OCI-LY1 (cell line): Measurements from ENCODE around the gene MAP4K4.

Experiments used
- H2AFZ ChIP-seq: fragments of 200-600 bp; sonication (generic), shearing (Covaris generic); 2 replicates; pipeline ENCODE4 v1.6.0; 2014; ENCODE audit warnings: antibody characterized with exemption, mild to moderate bottlenecking, low read length
- H3F3A ChIP-seq: fragments of 200-600 bp; sonication (generic), shearing (Covaris generic); 2 replicates; pipeline ENCODE4 v1.6.0; 2014; ENCODE audit warnings: mild to moderate bottlenecking, antibody characterized with exemption, low read length, moderate library complexity; ENCODE audit not compliant: insufficient read depth
- H3K27ac ChIP-seq: fragments of 200-600 bp; sonication (generic); 2 replicates; pipeline ENCODE4 v1.5.1; 2014; ENCODE audit warnings: low read length, mixed run types, mild to moderate bottlenecking, low read depth; ENCODE audit not compliant: poor library complexity, severe bottlenecking
- H3K27me3 ChIP-seq: fragments of 200-600 bp; sonication (generic); 2 replicates; pipeline ENCODE4 v1.6.0; 2014; ENCODE audit warnings: antibody characterized with exemption, mild to moderate bottlenecking, low read length, moderate library complexity; ENCODE audit not compliant: insufficient read depth
- H3K36me3 ChIP-seq: fragments of 200-600 bp; sonication (generic); 2 replicates; pipeline ENCODE4 v1.6.1; 2014; ENCODE audit warnings: mild to moderate bottlenecking, antibody characterized with exemption, low read length, moderate library complexity, mixed read lengths; ENCODE audit not compliant: insufficient read depth
- H3K4me1 ChIP-seq: fragments of 200-600 bp; sonication (generic); 2 replicates; pipeline ENCODE4 v1.5.1; 2014; ENCODE audit warnings: mild to moderate bottlenecking, low read length, moderate library complexity; ENCODE audit not compliant: insufficient read depth, severe bottlenecking
- H3K4me2 ChIP-seq: fragments of 200-600 bp; sonication (generic), shearing (Covaris generic); 2 replicates; pipeline ENCODE4 v1.6.1; 2014; ENCODE audit warnings: low read length
- H3K4me3 ChIP-seq: fragments of 200-600 bp; sonication (generic); 2 replicates; pipeline ENCODE4 v1.5.1; 2014; ENCODE audit warnings: low read length, low read depth, mild to moderate bottlenecking, mixed read lengths; ENCODE audit not compliant: poor library complexity, severe bottlenecking
- H3K79me2 ChIP-seq: fragments of 200-600 bp; shearing (Covaris generic); 2 replicates; pipeline ENCODE4 v1.6.1; 2016; ENCODE audit warnings: mixed run types, low read length, mixed read lengths; ENCODE audit not compliant: insufficient read depth
- H3K9ac ChIP-seq: fragments of 200-600 bp; sonication (generic), shearing (Covaris generic); 2 replicates; pipeline ENCODE4 v1.6.1; 2014; ENCODE audit warnings: mild to moderate bottlenecking, low read length, mixed read lengths
- H3K9me2 ChIP-seq: fragments of 200-600 bp; sonication (generic), shearing (Covaris generic); 2 replicates; pipeline ENCODE4 v1.6.1; 2014; ENCODE audit warnings: low read depth, mild to moderate bottlenecking, low read length, mixed read lengths
- H3K9me3 ChIP-seq: fragments of 200-600 bp; shearing (Covaris generic); 2 replicates; pipeline ENCODE4 v1.6.1; 2014; ENCODE audit warnings: low read length, mixed read lengths
- H4K20me1 ChIP-seq: fragments of 200-600 bp; sonication (generic), shearing (Covaris generic); 2 replicates; pipeline ENCODE4 v1.6.0; 2016; ENCODE audit warnings: mild to moderate bottlenecking, low read length; ENCODE audit not compliant: insufficient read depth
- EZH2 ChIP-seq: fragments of 200-600 bp; sonication (generic), shearing (Covaris generic); IDR thresholded peaks from 2 replicates; pipeline ENCODE4 v1.8.0; 2017; ENCODE audit warnings: borderline replicate concordance, mixed run types, mild to moderate bottlenecking, antibody characterized with exemption, low read length, moderate library complexity, mixed read lengths
- TF ChIP-seq, protein P1 (sequence below): fragments of 200-600 bp; sonication (generic), shearing (Covaris generic); IDR thresholded peaks from 2 replicates; pipeline ENCODE4 v1.5.1; 2017; ENCODE audit warnings: mild to moderate bottlenecking, antibody characterized with exemption, low read length, moderate library complexity, mixed read lengths

The MAP4K4 gene

DNA sequence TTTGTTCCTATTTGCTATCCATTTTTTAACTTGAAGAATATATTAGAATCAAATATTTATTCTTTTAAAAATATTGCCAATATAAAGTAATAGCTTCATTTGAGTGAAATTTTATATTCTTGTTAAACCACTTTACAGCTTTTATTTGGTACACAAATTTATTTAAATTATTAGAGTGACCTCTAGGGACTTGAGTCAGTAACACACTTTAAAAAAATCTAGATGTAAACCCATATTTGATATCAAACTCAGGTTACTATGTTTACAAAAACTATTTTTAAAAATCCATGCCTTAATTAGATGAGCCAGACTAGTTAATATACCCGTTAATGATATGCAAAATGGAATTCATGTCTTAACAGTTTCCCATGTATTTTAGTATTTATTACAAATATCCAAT lies 134.6 kb downstream of the MAP4K4 start:
- TF ChIP-seq, protein P1, sequence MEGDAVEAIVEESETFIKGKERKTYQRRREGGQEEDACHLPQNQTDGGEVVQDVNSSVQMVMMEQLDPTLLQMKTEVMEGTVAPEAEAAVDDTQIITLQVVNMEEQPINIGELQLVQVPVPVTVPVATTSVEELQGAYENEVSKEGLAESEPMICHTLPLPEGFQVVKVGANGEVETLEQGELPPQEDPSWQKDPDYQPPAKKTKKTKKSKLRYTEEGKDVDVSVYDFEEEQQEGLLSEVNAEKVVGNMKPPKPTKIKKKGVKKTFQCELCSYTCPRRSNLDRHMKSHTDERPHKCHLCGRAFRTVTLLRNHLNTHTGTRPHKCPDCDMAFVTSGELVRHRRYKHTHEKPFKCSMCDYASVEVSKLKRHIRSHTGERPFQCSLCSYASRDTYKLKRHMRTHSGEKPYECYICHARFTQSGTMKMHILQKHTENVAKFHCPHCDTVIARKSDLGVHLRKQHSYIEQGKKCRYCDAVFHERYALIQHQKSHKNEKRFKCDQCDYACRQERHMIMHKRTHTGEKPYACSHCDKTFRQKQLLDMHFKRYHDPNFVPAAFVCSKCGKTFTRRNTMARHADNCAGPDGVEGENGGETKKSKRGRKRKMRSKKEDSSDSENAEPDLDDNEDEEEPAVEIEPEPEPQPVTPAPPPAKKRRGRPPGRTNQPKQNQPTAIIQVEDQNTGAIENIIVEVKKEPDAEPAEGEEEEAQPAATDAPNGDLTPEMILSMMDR: no peak
- no peak for TF ChIP-seq EZH2
- Histone ChIP-seq H3K36me3 (peaks cover 67% of the 10 kb centered on the region), H3K9me2 (no peaks in the 10 kb centered on the region), H3K4me2 (no peak overlapping the region), H3K27ac (no peak overlapping the region), H3K9ac (no peak overlapping the region), H3K79me2 (no peaks in the 10 kb centered on the region), H3K4me3 (no peak overlapping the region), H3K9me3 (no peaks in the 10 kb centered on the region), H3F3A (no peaks in the 10 kb centered on the region), H3K27me3 (no peaks in the 10 kb centered on the region), H2AFZ (no peak overlapping the region), H3K4me1 (no peaks in the 10 kb centered on the region), H4K20me1 (no peaks in the 10 kb centered on the region)

DNA sequence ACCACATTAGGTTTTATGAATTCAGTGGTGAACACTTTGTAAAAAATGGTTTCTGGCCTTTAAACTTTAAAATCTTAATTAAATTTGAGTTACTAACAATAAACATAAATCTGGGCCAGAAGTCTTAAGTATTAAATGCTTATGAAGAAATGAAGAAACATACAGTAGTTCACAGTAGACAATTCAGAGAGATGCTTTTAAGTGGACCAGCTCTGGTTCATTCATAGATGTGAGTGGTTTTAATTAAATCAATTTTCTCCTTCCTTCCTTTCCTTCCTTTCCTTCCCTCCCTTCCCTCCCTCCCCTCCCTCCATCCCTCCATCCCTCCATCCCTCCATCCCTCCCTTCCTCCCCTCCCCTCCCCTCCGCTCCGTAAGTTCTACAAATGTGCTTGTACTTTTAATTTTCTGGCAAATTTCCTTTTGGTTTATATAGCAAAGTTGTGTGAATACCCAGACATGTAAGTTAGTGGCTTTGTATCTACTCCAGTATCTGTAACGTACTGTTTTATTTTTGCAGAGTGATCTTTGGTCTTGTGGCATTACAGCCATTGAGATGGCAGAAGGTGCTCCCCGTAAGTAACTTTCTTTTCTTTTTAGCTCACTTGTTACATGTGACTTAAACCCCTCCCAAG lies 136.5 kb downstream of the MAP4K4 start:
- Histone ChIP-seq H3K9me3 (no peaks in the 10 kb centered on the region), H3K9ac (no peak overlapping the region), H3K4me3 (no peak overlapping the region), H3K4me2 (no peak overlapping the region), H3K9me2 (no peaks in the 10 kb centered on the region), H3K4me1 (no peaks in the 10 kb centered on the region), H3K79me2 (no peaks in the 10 kb centered on the region), H3F3A (no peaks in the 10 kb centered on the region), H2AFZ (no peak overlapping the region), H3K36me3 (peaks cover 60% of the 10 kb centered on the region), H4K20me1 (no peaks in the 10 kb centered on the region), H3K27me3 (no peaks in the 10 kb centered on the region), H3K27ac (no peak overlapping the region)
- TF ChIP-seq EZH2: no peak
- TF ChIP-seq, protein P1: no peak

DNA sequence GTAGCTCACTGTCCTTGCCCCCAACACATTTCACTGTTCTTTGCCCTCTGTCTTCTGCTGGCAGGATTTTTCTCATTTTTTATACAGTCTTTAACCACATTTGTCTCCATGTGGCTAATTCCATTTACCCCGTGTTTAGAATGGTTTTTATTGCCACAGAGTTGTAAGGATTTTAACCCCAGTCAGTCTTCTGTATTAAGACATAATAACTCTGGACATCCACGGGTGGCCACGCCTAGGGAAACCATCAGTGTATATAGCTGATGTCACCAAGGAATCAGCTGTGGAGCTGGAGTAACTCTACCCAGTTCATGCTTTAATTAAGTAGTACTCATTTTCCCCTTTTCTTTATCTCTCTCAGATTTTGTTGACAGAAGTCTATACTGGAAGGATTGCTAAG lies 139.8 kb downstream of the MAP4K4 start:
- Histone ChIP-seq H3K4me1 (no peaks in the 10 kb centered on the region), H3K4me3 (no peak overlapping the region), H3K27me3 (no peaks in the 10 kb centered on the region), H3K9ac (no peak overlapping the region), H3K79me2 (no peaks in the 10 kb centered on the region), H4K20me1 (no peaks in the 10 kb centered on the region), H3K27ac (no peak overlapping the region), H3K9me3 (no peaks in the 10 kb centered on the region), H3K9me2 (no peaks in the 10 kb centered on the region), H3F3A (no peaks in the 10 kb centered on the region), H2AFZ (no peak overlapping the region), H3K4me2 (no peak overlapping the region), H3K36me3 (peaks cover 58% of the 10 kb centered on the region)
- TF ChIP-seq, protein P1: no peak
- TF ChIP-seq EZH2: no peak
